ENCODE data around the gene NT5M. TPM values are rescaled to one million over a fixed set of nuclear protein-coding genes. Genes with fewer than 3 reads are reported as not detected.
"Not testable (repeated sequence)": the region's sequence is repeated elsewhere in the genome, so short reads cannot be mapped to it uniquely, and the experiment has no call there.

NT5M gene
- polyA plus RNA-seq, 2 of the 4 experiments (the other 2 are of a cell fraction): 5.3 to 5.9 TPM

GRCh38 chr17:17254036-17254435 is 49.1 kb upstream of the NT5M start:
- DNase-seq (ENCODE audit: low read depth in 1 of 2, low spot score in 1 of 2): no peak
- 87% methylated on average over 3 of the region's 3 CpGs for WGBS (ENCODE audit: missing lambda C conversion rate)
- FAIRE-seq: no peak
- ChIA-PET CTCF (interaction anchor here (1.1 to 1.5 kb wide), 2 partner anchors 10 to 11 kb away, joined by 3 to 4 read pairs; no protein-coding TSS in a partner anchor), POLR2A (no interaction called here)
- H3K9me3 ChIP-seq: no peaks in the 10 kb centered on the region
- H3K4me2 ChIP-seq: no peak overlapping the region
- H3K27ac ChIP-seq: no peak overlapping the region
- H3K4me3 ChIP-seq: no peak overlapping the region
- H3K4me1 ChIP-seq: peaks cover 7% of the 10 kb centered on the region; the same call in 2 of the 3 replicates
- TF ChIP-seq ATOH8 (CRISPR knock-in tag; IDR thresholded peaks at IDR 0.05; ENCODE audit: low read depth) (no peak), JUN (IDR thresholded peaks at IDR 0.05) (no peak), FOSL2 (IDR thresholded peaks at IDR 0.05) (no peak), FOSL2 (CRISPR knock-in tag; IDR thresholded peaks at IDR 0.05) (no peak), HOXB13 (CRISPR knock-in tag; IDR thresholded peaks at IDR 0.05; ENCODE audit: low read depth) (no peak), RFX5 (IDR thresholded peaks at IDR 0.05) (no peak), KDM1A (IDR thresholded peaks at IDR 0.05; ENCODE audit: low read depth) (no peak), GATA3 (IDR thresholded peaks at IDR 0.05; ENCODE audit: borderline replicate concordance) (no peak), PHF8 (IDR thresholded peaks at IDR 0.05; ENCODE audit: borderline replicate concordance, low read depth) (no peak)
- ATAC-seq: no peak; a peak in 1 of 6 replicates

GRCh38 chr17:17255689-17256088 is 47.5 kb upstream of the NT5M start:
- POLR2A ChIA-PET; ATAC-seq; H3K9me3 ChIP-seq; FAIRE-seq; H3K4me1 ChIP-seq; DNase-seq (ENCODE audit: low read depth in 1 of 2, low spot score in 1 of 2); H3K4me2 ChIP-seq; H3K4me3 ChIP-seq; H3K27ac ChIP-seq: not testable (repeated sequence)
- peak; percentile 73 for TF ChIP-seq ZC3H11A (IDR thresholded peaks at IDR 0.05)
- CTCF ChIA-PET: interaction anchor here (0.6 to 2.1 kb wide), 6 partner anchors 9 to 114 kb away, joined by 3 to 13 read pairs (median 4); no protein-coding TSS in a partner anchor
- 96% methylated on average over 11 of the region's 11 CpGs for WGBS (ENCODE audit: missing lambda C conversion rate)

- H3K9me3 ChIP-seq: no peaks in the 10 kb centered on the region
- H3K4me3 ChIP-seq: no peak overlapping the region
- 100% methylated on average over 1 of the region's 1 CpG for WGBS (ENCODE audit: missing lambda C conversion rate)
- CTCF ChIA-PET: interaction anchor here (1.1 to 2.1 kb wide), 2 partner anchors 12 to 114 kb away, joined by 4 to 13 read pairs; no protein-coding TSS in a partner anchor
- H3K27ac ChIP-seq: no peak overlapping the region
- DNase-seq (ENCODE audit: low read depth in 1 of 2, low spot score in 1 of 2): no peak
- POLR2A ChIA-PET: no interaction called here
- TF ChIP-seq BCL3 (IDR thresholded peaks at IDR 0.05): no peak
- no peak for TF ChIP-seq EP300 (IDR thresholded peaks at IDR 0.05)
- no peak for TF ChIP-seq KDM1A (IDR thresholded peaks at IDR 0.05; ENCODE audit: low read depth)
- no peak for TF ChIP-seq CHD2 (IDR thresholded peaks at IDR 0.05; ENCODE audit: low read length, partially characterized antibody)
- TF ChIP-seq FOXS1 (CRISPR knock-in tag; IDR thresholded peaks at IDR 0.05): no peak
- no peak for TF ChIP-seq HDAC2 (IDR thresholded peaks at IDR 0.05)
- FAIRE-seq: no peak
- no peak overlapping the region for H3K4me2 ChIP-seq
- H3K4me1 ChIP-seq: peaks cover 7% of the 10 kb centered on the region; the same call in 2 of the 3 replicates
- ATAC-seq: no peak
Measured at GRCh38 chr17:17256316-17256715, 46.9 kb upstream of the NT5M start.

GRCh38 chr17:17258011-17258410 is 45.2 kb upstream of the NT5M start:
- no peaks in the 10 kb centered on the region for H3K9me3 ChIP-seq
- no peak for TF ChIP-seq CBX2 (IDR thresholded peaks at IDR 0.05; ENCODE audit: borderline replicate concordance, low read depth)
- TF ChIP-seq JUNB (IDR thresholded peaks at IDR 0.05): no peak
- TF ChIP-seq ZNF302 (CRISPR knock-in tag; IDR thresholded peaks at IDR 0.05): no peak
- no peak for TF ChIP-seq HOXB13 (CRISPR knock-in tag; IDR thresholded peaks at IDR 0.05; ENCODE audit: low read depth)
- no peak for TF ChIP-seq ATOH8 (CRISPR knock-in tag; IDR thresholded peaks at IDR 0.05; ENCODE audit: low read depth)
- TF ChIP-seq PHF8 (IDR thresholded peaks at IDR 0.05; ENCODE audit: borderline replicate concordance, low read depth): no peak
- TF ChIP-seq REST (IDR thresholded peaks at IDR 0.05): no peak
- TF ChIP-seq POLR2AphosphoS2 (conservative IDR thresholded peaks at IDR 0.05; ENCODE audit: low read length): no peak
- H3K4me2 ChIP-seq: no peak overlapping the region
- FAIRE-seq (no peak), ATAC-seq (no peak), DNase-seq (ENCODE audit: low read depth in 1 of 2, low spot score in 1 of 2) (no peak)
- H3K4me1 ChIP-seq: no peaks in the 10 kb centered on the region
- CTCF ChIA-PET: interaction anchor here (0.7 to 3.8 kb wide), 6 partner anchors 10 to 72 kb away, joined by 3 to 15 read pairs (median 4); no protein-coding TSS in a partner anchor
- WGBS (ENCODE audit: missing lambda C conversion rate): 83% methylated on average over 7 of the region's 7 CpGs
- no peak overlapping the region for H3K27ac ChIP-seq
- no peak overlapping the region for H3K4me3 ChIP-seq
- POLR2A ChIA-PET: interaction anchor here (1.1 kb wide), 1 partner anchor 10 kb away, joined by 4 read pairs; no protein-coding TSS in a partner anchor
